ENCODE results near the gene VAV3. TPM values are rescaled to one million over a fixed set of nuclear protein-coding genes. Genes with fewer than 3 reads are reported as not detected.
A peak's percentile ranks its signal among the peaks of the same experiment; 100 is the strongest.

Gene VAV3
- total RNA-seq, 4 donors from 2014 or later = 2.2 to 20.4 (median 4.0) TPM

DNA sequence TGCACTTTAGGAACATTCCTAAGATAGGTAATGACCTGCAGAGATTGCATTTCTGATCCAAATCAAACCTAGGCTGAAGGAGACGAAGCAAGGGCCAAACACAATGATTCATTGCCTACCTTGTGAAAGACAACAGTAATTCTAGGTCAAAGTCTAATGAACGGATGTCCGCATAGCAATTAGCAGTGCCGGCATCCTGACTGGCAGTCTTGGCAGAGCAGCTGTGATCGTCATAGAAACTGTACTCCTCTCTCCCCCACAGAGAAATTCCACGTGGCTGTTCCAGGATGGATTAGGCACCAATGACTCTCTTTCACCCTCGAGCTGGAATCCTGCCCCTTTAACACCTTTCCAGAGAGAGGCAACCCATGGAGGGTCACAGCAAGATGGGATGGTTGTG lies 28.9 kb upstream of the VAV3 start:
- no peaks in the 10 kb centered on the region for H3K36me3 ChIP-seq
- 44 to 63% methylated on average over 7 of the region's 7 CpGs for whole genome bisulfite sequencing, 2 donors
- no peak overlapping the region for H3K27ac ChIP-seq
- no peaks in the 10 kb centered on the region for H3K4me1 ChIP-seq
- H3K27me3 ChIP-seq = no peaks in the 10 kb centered on the region
- TF ChIP-seq EP300 (IDR thresholded peaks at IDR 0.05) (peak in 1 of 2 donors; percentile 46), POLR2A (IDR thresholded peaks at IDR 0.05) (no peak)
- TF ChIP-seq, protein P1, sequence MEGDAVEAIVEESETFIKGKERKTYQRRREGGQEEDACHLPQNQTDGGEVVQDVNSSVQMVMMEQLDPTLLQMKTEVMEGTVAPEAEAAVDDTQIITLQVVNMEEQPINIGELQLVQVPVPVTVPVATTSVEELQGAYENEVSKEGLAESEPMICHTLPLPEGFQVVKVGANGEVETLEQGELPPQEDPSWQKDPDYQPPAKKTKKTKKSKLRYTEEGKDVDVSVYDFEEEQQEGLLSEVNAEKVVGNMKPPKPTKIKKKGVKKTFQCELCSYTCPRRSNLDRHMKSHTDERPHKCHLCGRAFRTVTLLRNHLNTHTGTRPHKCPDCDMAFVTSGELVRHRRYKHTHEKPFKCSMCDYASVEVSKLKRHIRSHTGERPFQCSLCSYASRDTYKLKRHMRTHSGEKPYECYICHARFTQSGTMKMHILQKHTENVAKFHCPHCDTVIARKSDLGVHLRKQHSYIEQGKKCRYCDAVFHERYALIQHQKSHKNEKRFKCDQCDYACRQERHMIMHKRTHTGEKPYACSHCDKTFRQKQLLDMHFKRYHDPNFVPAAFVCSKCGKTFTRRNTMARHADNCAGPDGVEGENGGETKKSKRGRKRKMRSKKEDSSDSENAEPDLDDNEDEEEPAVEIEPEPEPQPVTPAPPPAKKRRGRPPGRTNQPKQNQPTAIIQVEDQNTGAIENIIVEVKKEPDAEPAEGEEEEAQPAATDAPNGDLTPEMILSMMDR (IDR thresholded peaks at IDR 0.05) = no peak
- no peak overlapping the region for H3K4me3 ChIP-seq
- no peak for DNase-seq (ENCODE audit: low spot score in 2 of 2)
- H3K9me3 ChIP-seq = no peaks in the 10 kb centered on the region

DNA sequence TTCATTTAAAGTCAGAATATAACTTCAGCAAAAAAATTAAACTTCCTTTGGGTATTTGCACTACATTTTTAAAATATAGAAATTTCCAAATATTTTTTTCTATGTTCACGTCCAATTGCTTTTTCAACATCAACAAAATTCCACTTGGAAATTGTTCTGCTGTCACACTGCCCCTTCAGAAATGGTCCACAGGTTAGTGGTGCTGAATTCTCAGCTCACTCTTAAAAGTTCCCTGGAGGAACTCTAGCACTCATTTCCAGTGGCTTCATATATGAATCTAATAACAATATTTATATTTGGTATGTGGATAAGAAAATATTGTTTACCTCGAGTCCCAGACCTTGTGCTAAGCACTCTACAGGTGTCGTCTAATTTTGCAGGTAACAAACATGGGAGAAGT lies 27.4 kb upstream of the VAV3 start:
- Histone ChIP-seq H3K36me3 (no peaks in the 10 kb centered on the region), H3K9me3 (no peaks in the 10 kb centered on the region), H3K4me1 (no peaks in the 10 kb centered on the region), H3K27me3 (no peaks in the 10 kb centered on the region), H3K27ac (no peak overlapping the region), H3K4me3 (no peak overlapping the region)
- DNase-seq (ENCODE audit: low spot score in 2 of 2) = no peak
- WGBS, 2 donors = 84 to 90% methylated on average over 3 of the region's 3 CpGs
- no peak for TF ChIP-seq EP300 (IDR thresholded peaks at IDR 0.05)
- TF ChIP-seq POLR2A (IDR thresholded peaks at IDR 0.05) = no peak
- TF ChIP-seq, protein P1 (IDR thresholded peaks at IDR 0.05) = no peak

DNA sequence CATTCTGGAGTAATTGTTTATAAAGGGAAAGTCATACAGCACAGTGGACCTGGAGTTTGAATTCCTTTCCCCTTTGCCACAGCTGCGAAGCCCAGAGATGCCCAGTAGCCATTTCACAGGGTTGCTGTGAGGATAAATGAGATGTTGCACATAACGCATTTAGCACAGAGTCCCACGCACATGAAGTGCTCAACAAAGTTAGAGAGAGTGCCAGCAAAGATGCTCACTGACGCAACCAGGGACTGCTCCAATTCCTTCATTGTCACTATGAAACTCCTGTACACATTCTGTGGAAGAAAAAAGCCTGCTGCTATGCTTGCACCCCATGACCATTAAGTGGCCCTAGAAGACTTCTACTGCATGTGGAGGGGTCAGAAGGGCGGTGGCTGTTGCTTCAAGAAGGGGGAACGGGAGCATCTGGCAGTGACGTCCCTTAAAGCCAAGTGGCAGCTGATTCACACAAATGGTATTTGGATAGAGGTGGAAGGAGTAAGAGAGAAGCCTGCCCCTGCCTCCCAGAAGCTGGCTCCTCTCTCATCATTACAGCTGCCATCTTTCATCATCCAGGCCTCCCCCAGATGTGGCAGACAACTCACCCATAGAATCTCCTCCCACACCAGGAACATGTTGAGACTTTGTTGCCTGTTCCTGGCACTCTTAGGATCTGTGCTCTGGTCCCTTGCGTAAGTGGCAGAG lies 26.5 kb upstream of the VAV3 start:
- Histone ChIP-seq H3K36me3 (no peaks in the 10 kb centered on the region), H3K4me1 (no peaks in the 10 kb centered on the region), H3K9me3 (no peaks in the 10 kb centered on the region), H3K27me3 (no peaks in the 10 kb centered on the region), H3K4me3 (no peak overlapping the region), H3K27ac (no peak overlapping the region)
- TF ChIP-seq, protein P1 (IDR thresholded peaks at IDR 0.05) = no peak
- TF ChIP-seq EP300 (IDR thresholded peaks at IDR 0.05) (no peak), POLR2A (IDR thresholded peaks at IDR 0.05) (no peak)
- no peak for DNase-seq (ENCODE audit: low spot score in 2 of 2)
- 79 to 80% methylated on average over 8 of the region's 8 CpGs for WGBS, 2 donors

DNA sequence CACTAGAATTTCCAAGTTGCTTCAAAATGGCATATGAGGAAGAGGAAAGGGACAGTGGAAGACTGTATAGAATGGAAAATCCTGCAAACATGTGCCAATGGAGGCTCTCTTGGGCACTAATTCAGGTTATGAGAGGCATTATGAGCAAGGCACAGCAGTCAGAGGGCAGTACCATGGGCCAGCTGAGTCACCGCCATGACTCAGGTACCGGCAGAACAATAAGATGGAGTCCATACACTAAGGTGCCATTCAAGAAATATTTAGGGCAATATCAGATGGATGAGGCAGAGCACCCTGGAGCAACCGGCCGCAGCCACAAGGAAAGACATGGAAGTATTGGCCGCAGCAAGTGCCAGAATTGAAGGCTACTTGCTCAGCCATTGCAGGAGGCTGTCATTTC lies 25.6 kb upstream of the VAV3 start:
- no peaks in the 10 kb centered on the region for H3K36me3 ChIP-seq
- no peaks in the 10 kb centered on the region for H3K9me3 ChIP-seq
- H3K4me3 ChIP-seq = no peak overlapping the region
- TF ChIP-seq, protein P1 (IDR thresholded peaks at IDR 0.05) = no peak
- TF ChIP-seq POLR2A (IDR thresholded peaks at IDR 0.05) (no peak), EP300 (IDR thresholded peaks at IDR 0.05) (no peak)
- no peaks in the 10 kb centered on the region for H3K4me1 ChIP-seq
- no peaks in the 10 kb centered on the region for H3K27me3 ChIP-seq
- H3K27ac ChIP-seq = no peak overlapping the region
- 91 to 95% methylated on average over 5 of the region's 5 CpGs for WGBS, 2 donors
- DNase-seq (ENCODE audit: low spot score in 2 of 2) = no peak

DNA sequence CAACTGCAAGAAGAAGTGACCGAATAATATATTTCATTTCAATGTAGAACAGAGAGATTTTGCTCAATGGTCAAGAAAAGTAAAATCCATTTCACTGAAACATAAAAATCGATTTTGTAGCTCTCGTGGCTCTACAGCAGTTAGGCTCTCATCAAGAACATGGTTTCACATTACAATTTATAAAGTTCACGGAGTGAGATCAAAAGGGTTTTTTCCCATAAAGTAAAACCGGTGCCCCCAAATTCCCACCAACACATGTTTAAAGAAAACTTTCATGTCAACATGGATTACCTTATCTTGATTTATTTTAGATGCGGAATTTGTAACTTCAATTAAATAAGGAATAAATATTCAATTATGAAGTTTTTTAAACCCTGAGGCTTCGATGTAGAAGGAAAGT lies 16.3 kb upstream of the VAV3 start:
- DNase-seq (ENCODE audit: low spot score in 2 of 2) = no peak
- WGBS, 2 donors = 72 to 75% methylated on average over 7 of the region's 7 CpGs

More for the DNA sequence above, 16.3 kb upstream of the VAV3 start:
- H3K9me3 ChIP-seq = no peaks in the 10 kb centered on the region
- no peak overlapping the region for H3K4me3 ChIP-seq
- no peaks in the 10 kb centered on the region for H3K4me1 ChIP-seq
- no peak overlapping the region for H3K27ac ChIP-seq
- TF ChIP-seq EP300 (IDR thresholded peaks at IDR 0.05) (no peak), POLR2A (IDR thresholded peaks at IDR 0.05) (no peak)
- TF ChIP-seq, protein P1 (IDR thresholded peaks at IDR 0.05) = no peak
- no peaks in the 10 kb centered on the region for H3K36me3 ChIP-seq
- no peaks in the 10 kb centered on the region for H3K27me3 ChIP-seq
